ENCODE results near the gene MXI1.

The MXI1 gene

DNA sequence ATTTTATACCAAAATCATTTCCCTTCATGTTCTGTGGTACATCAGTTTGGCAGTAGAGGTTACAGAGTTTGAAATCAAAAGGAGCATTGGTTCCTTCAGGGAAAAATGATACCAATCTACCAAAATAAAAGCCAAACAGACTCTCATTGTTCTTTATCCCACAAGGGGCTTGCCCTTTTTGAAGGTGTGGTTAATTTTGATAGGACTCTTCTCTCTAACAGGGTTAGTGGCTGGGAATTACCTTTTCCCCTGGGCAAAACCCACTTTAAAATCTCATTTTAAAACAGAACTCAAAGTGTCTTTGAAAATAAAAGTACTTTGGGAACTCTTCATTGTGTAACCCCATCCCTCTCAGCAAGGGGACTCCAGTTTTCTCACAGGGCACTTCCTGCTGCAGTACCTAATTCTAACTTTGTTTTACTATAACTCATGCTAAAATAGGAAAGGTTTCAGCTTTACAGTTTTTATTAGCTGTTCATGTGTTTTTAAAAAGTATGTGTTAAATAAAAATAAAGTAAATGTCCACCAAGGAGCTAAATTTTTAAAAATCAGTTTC lies 66.7 kb downstream of the MXI1 start:
- H3K4me3 ChIP-seq (ENCODE audit: control insufficient read depth, low read depth, low read length) = no peak overlapping the region
- TF ChIP-seq, protein P1, sequence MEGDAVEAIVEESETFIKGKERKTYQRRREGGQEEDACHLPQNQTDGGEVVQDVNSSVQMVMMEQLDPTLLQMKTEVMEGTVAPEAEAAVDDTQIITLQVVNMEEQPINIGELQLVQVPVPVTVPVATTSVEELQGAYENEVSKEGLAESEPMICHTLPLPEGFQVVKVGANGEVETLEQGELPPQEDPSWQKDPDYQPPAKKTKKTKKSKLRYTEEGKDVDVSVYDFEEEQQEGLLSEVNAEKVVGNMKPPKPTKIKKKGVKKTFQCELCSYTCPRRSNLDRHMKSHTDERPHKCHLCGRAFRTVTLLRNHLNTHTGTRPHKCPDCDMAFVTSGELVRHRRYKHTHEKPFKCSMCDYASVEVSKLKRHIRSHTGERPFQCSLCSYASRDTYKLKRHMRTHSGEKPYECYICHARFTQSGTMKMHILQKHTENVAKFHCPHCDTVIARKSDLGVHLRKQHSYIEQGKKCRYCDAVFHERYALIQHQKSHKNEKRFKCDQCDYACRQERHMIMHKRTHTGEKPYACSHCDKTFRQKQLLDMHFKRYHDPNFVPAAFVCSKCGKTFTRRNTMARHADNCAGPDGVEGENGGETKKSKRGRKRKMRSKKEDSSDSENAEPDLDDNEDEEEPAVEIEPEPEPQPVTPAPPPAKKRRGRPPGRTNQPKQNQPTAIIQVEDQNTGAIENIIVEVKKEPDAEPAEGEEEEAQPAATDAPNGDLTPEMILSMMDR (IDR thresholded peaks at IDR 0.05; ENCODE audit: control insufficient read depth, insufficient read depth, low read depth, low read length, missing control alignments) = no peak
- DNase-seq (ENCODE audit: low read depth) = no peak

DNA sequence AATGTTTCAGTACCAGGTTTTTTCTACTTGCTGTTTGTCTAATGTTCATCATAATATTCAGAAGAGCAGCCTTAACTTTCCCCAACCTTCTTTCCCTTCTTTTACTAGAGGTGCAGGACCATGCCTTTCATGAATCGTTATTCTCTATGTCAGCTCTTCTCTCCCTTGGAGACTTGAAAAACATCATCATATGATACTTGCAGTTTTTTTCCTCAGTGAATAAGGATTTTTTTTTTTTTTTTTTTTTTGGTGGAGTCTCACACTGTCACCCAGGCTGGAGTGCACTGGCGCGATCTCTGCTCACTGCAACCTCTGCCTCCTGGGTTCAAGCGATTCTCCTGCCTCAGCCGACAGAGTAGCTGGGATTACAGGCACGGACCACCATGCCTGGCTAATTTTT lies 67.2 kb downstream of the MXI1 start:
- TF ChIP-seq, protein P1 (IDR thresholded peaks at IDR 0.05; ENCODE audit: control insufficient read depth, insufficient read depth, low read depth, low read length, missing control alignments) = no peak
- no peak for DNase-seq (ENCODE audit: low read depth)
- no peak overlapping the region for H3K4me3 ChIP-seq (ENCODE audit: control insufficient read depth, low read depth, low read length)

DNA sequence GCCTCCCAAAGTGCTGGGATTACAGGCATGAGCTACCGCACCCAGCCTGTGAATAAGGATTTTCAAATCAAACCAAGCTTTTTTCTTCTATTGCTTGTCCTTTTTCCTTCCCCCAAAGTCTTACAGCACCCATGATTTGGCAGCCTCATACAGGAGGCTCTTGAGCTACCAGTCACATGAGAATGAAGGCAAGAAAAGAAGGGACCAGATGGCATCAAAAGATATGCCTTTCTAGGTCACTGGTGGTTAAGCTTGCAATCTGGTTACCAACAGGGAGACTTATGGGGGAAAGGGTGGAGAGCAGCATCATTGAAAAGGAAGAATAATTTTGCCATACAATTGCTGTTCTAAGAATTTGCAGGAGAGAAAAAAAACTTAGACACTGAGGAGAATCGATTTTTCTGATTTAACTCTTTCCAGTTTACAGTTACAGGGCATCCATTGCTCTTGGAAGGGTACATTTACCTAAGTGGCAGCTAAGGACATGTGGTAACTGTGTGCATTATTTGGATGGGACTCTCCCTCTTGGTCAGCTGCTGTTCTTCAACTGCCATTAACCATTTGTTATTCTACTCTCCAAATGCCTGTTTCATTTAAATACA lies 67.8 kb downstream of the MXI1 start:
- no peak overlapping the region for H3K4me3 ChIP-seq (ENCODE audit: control insufficient read depth, low read depth, low read length)
- TF ChIP-seq, protein P1 (IDR thresholded peaks at IDR 0.05; ENCODE audit: control insufficient read depth, insufficient read depth, low read depth, low read length, missing control alignments) = no peak
- DNase-seq (ENCODE audit: low read depth) = no peak

DNA sequence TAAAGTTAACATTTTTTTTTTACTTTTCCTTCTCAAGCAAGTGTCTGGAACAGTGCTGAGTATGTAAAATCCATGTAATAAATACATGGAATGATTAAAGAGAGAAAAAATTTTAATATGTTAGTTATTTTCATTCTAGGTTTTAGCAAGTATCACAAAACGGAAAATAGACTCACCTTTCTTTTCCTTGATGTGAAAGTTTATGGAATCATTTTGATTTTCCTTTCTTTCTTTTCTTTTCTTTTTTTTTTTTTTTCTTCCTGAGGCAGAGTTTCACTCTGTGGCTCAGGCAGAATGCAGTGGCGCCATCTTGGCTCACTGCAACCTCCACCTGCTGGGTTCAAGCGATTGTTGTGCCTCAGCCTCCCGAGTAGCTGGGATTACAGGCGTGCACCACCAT lies 69.2 kb downstream of the MXI1 start:
- H3K4me3 ChIP-seq (ENCODE audit: control insufficient read depth, low read depth, low read length) = no peak overlapping the region
- TF ChIP-seq, protein P1 (IDR thresholded peaks at IDR 0.05; ENCODE audit: control insufficient read depth, insufficient read depth, low read depth, low read length, missing control alignments) = no peak
- no peak for DNase-seq (ENCODE audit: low read depth)

DNA sequence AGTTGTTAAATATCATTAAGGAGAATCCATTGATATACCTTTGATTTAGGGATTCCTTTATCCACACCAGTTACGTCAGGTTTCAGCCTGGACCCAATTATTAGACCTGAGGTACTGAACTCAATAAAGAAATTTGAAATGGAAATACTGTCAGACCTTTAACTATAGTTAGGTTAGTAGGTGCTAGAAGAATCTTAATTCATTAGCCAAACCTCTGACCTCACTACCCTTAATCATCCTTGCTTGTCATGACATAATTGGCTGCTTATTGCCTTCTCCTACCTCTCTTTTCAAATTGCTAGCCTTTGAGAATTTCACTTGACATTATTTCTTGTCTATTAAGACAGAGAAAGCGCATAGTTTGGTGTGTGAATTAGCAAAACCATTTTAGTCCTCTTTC lies 70.2 kb downstream of the MXI1 start:
- no peak overlapping the region for H3K4me3 ChIP-seq (ENCODE audit: control insufficient read depth, low read depth, low read length)
- no peak for DNase-seq (ENCODE audit: low read depth)
- TF ChIP-seq, protein P1 (IDR thresholded peaks at IDR 0.05; ENCODE audit: control insufficient read depth, insufficient read depth, low read depth, low read length, missing control alignments) = no peak

DNA sequence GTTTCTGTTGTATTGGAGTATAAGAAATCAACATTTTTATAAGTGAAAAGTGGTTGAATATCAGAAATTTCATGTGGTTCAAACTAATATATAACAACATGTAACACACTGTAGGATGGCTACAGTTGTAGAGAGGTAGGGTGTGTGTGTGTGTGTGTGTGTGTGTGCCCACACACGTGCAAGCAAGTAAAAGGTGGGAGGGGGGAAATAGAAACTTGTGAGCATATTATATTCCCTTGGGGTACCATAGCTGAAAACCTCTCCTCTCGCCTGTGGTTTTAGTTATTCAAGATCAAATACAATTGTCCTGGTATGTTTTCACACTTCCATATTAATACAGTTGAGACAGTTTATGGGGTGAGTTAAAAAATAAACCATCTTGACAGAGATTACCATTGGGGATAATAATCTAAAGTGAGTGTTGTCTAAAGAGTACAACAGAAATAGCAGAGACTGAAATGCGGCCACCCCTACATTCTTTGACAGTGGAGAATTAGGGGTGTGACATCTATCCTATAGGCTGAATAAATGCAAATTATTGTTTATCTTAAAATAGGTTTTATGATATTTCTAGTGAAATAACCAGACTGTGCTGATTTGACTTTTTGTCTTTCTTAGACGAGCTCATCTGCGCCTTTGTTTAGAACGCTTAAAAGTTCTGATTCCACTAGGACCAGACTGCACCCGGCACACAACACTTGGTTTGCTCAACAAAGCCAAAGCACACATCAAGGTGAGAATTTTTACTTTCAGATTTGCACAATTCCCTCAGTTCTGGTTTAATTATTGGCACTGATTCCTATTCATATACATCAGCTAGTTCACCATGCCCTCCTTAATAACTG lies 71.4 kb downstream of the MXI1 start:
- H3K4me3 ChIP-seq (ENCODE audit: control insufficient read depth, low read depth, low read length) = no peak overlapping the region
- TF ChIP-seq, protein P1 (IDR thresholded peaks at IDR 0.05; ENCODE audit: control insufficient read depth, insufficient read depth, low read depth, low read length, missing control alignments) = no peak
- no peak for DNase-seq (ENCODE audit: low read depth)
